ENCODE data around the gene TMEM139. TPM values are rescaled to one million over a fixed set of nuclear protein-coding genes. Genes with fewer than 3 reads are reported as not detected.
A peak's percentile ranks its signal among the peaks of the same experiment; 100 is the strongest.

TMEM139 gene
- total and polyA plus RNA-seq, 2 donors from 2014 or later: 36.7 to 108 TPM

DNA sequence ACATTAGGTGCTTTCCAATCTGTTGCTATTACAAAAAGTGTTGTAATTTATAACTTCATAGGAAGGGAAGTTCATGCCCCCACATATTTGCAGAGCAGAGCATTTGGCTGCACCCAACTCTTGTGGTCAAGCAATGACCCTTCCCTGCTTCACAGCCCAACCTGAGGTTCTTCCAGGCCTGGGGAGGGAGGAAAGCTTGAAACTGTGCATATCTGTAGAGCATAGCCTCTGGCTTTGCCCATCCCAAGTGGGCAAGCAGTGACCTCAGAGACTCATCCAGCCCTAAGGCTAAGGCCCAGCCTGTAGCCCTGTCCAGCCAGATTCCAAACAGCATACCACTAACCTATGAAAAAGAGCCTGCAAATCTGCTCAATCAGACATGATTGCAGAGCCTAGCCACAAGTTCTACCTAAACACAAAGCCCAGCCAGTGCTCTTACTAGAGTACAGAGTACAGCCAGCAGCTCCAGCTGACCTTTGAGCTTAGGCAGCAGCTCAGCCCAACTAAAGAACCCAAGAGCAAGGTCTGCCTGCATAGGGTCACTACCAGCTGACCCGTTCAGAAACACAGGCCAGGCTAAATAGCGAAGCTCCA is 35.9 kb upstream of the TMEM139 start:
- no peaks in the 10 kb centered on the region for H3K9me3 ChIP-seq (ENCODE audit: control insufficient read depth in 2 of 3, insufficient read depth in 1 of 3, low read length in 3 of 3)
- peak in 1 of 5 donors; percentile 29 for DNase-seq
- no peak overlapping the region for H3K4me3 ChIP-seq (ENCODE audit: low read length in 3 of 3)
- intact Hi-C loops (cut with DNase I): loop anchor here (10.0 kb wide), 1 partner anchor 56 kb away; no protein-coding TSS in a partner anchor
- no peaks in the 10 kb centered on the region for H3K27me3 ChIP-seq (ENCODE audit: control insufficient read depth, insufficient read depth, low read length)
- TF ChIP-seq CTCF (IDR thresholded peaks at IDR 0.05; ENCODE audit: borderline replicate concordance, extremely low read depth, insufficient read depth): no peak
- peaks cover 0 to 3% (median 0%) of the 10 kb centered on the region in 3 donors for H3K4me1 ChIP-seq (ENCODE audit: control insufficient read depth in 2 of 3, insufficient read depth in 2 of 3, low read depth in 1 of 3, low read length in 3 of 3)
- no peak for FAIRE-seq
- no peak overlapping the region for H3K27ac ChIP-seq (ENCODE audit: low read depth in 2 of 2, low read length in 2 of 2)
- H3K9ac ChIP-seq (ENCODE audit: low read length in 3 of 3): no peak overlapping the region
- no peaks in the 10 kb centered on the region for H3K36me3 ChIP-seq (ENCODE audit: control insufficient read depth in 2 of 3, insufficient read depth in 3 of 3, low read length in 3 of 3)

DNA sequence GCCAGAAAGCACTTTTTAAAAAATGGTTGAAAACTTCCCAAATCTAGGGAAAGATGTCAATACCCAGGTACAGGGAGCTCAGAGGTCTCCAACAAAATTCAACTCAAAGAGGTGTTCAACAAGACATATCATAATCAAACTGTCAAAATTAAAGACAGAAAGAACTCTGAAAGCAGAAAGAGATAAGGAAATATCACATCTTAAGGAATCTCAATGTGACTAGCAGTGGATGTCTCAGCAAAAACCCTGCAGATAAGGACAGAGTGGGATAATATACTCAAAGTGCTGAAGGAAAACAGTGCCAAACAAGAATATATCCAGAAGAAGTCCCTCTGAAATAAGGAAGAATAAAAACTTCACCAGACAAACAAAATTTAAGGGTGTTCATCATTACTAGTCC is 34.6 kb upstream of the TMEM139 start:
- no peak for FAIRE-seq
- Histone ChIP-seq H3K9me3 (ENCODE audit: control insufficient read depth in 2 of 3, insufficient read depth in 1 of 3, low read length in 3 of 3) (no peaks in the 10 kb centered on the region), H3K4me3 (ENCODE audit: low read length in 3 of 3) (no peak overlapping the region), H3K4me1 (ENCODE audit: control insufficient read depth in 2 of 3, insufficient read depth in 2 of 3, low read depth in 1 of 3, low read length in 3 of 3) (peaks cover 0 to 3% (median 0%) of the 10 kb centered on the region in 3 donors), H3K27me3 (ENCODE audit: control insufficient read depth, insufficient read depth, low read length) (no peaks in the 10 kb centered on the region), H3K9ac (ENCODE audit: low read length in 3 of 3) (no peak overlapping the region), H3K36me3 (ENCODE audit: control insufficient read depth in 2 of 3, insufficient read depth in 3 of 3, low read length in 3 of 3) (no peaks in the 10 kb centered on the region), H3K27ac (ENCODE audit: low read depth in 2 of 2, low read length in 2 of 2) (no peak overlapping the region)
- no peak for TF ChIP-seq CTCF (IDR thresholded peaks at IDR 0.05; ENCODE audit: borderline replicate concordance, extremely low read depth, insufficient read depth)
- no peak for DNase-seq
- intact Hi-C loops (cut with DNase I): no loop called here

- H3K4me1 ChIP-seq (ENCODE audit: control insufficient read depth in 2 of 3, insufficient read depth in 2 of 3, low read depth in 1 of 3, low read length in 3 of 3): peaks cover 0 to 3% (median 0%) of the 10 kb centered on the region in 3 donors
- no peak overlapping the region for H3K9ac ChIP-seq (ENCODE audit: low read length in 3 of 3)
- no peak overlapping the region for H3K4me3 ChIP-seq (ENCODE audit: low read length in 3 of 3)
- H3K36me3 ChIP-seq (ENCODE audit: control insufficient read depth in 2 of 3, insufficient read depth in 3 of 3, low read length in 3 of 3): no peaks in the 10 kb centered on the region
- H3K9me3 ChIP-seq (ENCODE audit: control insufficient read depth in 2 of 3, insufficient read depth in 1 of 3, low read length in 3 of 3): no peaks in the 10 kb centered on the region
- no peak overlapping the region for H3K27ac ChIP-seq (ENCODE audit: low read depth in 2 of 2, low read length in 2 of 2)
- intact Hi-C loops (cut with DNase I): no loop called here
- H3K27me3 ChIP-seq (ENCODE audit: control insufficient read depth, insufficient read depth, low read length): no peaks in the 10 kb centered on the region
- no peak for FAIRE-seq
- no peak for DNase-seq
- TF ChIP-seq CTCF (IDR thresholded peaks at IDR 0.05; ENCODE audit: borderline replicate concordance, extremely low read depth, insufficient read depth): no peak
These were observed 33.9 kb upstream of the TMEM139 start for GRCh38 chr7:143250822-143251221.

DNA sequence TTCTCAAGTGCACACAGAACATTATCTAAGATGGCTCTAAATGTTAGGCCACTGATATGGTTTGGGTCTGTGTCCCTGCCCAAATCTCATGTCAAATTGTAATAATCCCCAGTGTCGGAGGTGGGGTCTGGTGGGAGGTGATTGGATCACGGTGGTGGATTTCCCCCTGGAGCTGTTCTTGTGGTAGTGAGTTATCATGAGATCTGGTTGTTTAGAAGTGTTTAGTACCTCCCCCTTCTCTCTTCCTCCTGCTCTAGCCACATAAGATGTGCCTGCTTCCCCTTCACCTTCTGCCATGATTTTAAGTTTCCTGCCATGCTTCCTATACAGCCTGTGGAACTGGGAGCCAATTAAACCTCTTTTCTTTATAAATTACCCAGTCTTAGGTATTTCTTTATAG is 32.8 kb upstream of the TMEM139 start:
- FAIRE-seq (no peak), DNase-seq (no peak)
- Histone ChIP-seq H3K9me3 (ENCODE audit: control insufficient read depth in 2 of 3, insufficient read depth in 1 of 3, low read length in 3 of 3) (no peaks in the 10 kb centered on the region), H3K27ac (ENCODE audit: low read depth in 2 of 2, low read length in 2 of 2) (no peak overlapping the region), H3K4me3 (ENCODE audit: low read length in 3 of 3) (no peak overlapping the region), H3K4me1 (ENCODE audit: control insufficient read depth in 2 of 3, insufficient read depth in 2 of 3, low read depth in 1 of 3, low read length in 3 of 3) (peaks cover 0 to 3% (median 0%) of the 10 kb centered on the region in 3 donors), H3K36me3 (ENCODE audit: control insufficient read depth in 2 of 3, insufficient read depth in 3 of 3, low read length in 3 of 3) (no peaks in the 10 kb centered on the region), H3K27me3 (ENCODE audit: control insufficient read depth, insufficient read depth, low read length) (no peaks in the 10 kb centered on the region), H3K9ac (ENCODE audit: low read length in 3 of 3) (no peak overlapping the region)
- intact Hi-C loops (cut with DNase I): no loop called here
- no peak for TF ChIP-seq CTCF (IDR thresholded peaks at IDR 0.05; ENCODE audit: borderline replicate concordance, extremely low read depth, insufficient read depth)

Measured in kidney (tissue), 14 donors.